ENCODE data around the gene GPC6.

GRCh38 chr13:94366677-94367076, 1140.1 kb downstream of the GPC6 start:
- TF ChIP-seq TCF12 (IDR thresholded peaks at IDR 0.05) (no peak), CTCF (IDR thresholded peaks at IDR 0.05) (no peak), SMC3 (IDR thresholded peaks at IDR 0.05; ENCODE audit: low read depth, low read length) (no peak), ZBTB33 (IDR thresholded peaks at IDR 0.05; ENCODE audit: borderline replicate concordance, low read depth) (no peak), POLR2AphosphoS5 (IDR thresholded peaks at IDR 0.05; ENCODE audit: low read depth, low read length) (no peak), JUND (IDR thresholded peaks at IDR 0.05) (no peak), FOSL2 (IDR thresholded peaks at IDR 0.05; ENCODE audit: borderline replicate concordance, low read depth) (no peak), EZH2phosphoT487 (IDR thresholded peaks at IDR 0.05; ENCODE audit: borderline replicate concordance, low read depth) (no peak)
